GM18858 (cell line): ENCODE measurements around the gene ZNF648.
"Not testable (repeated sequence)": the region's sequence is repeated elsewhere in the genome, so short reads cannot be mapped to it uniquely, and the experiment has no call there.

Experiments used
- ATAC-seq: cut with Tn5 transposase; IDR thresholded peaks from one replicate; pipeline ENCODE4 v1.9.1; 2021; ENCODE audit not compliant: unreplicated experiment

ZNF648 gene

GRCh38 chr1:182061594-182061993 lies at the start of gene ZNF648:
TSS of gene ZNF648 (minus strand) at chr1:182061712. CDS start at chr1:182058010, 3,702 bp downstream.
- no peak for ATAC-seq

GRCh38 chr1:182110635-182111034 lies 49.1 kb upstream of the ZNF648 start:
- ATAC-seq = no peak

GRCh38 chr1:182109771-182110170 lies 48.3 kb upstream of the ZNF648 start:
- ATAC-seq = no peak

GRCh38 chr1:182107209-182107608 lies 45.7 kb upstream of the ZNF648 start:
- no peak for ATAC-seq

GRCh38 chr1:182102043-182102416 lies 40.5 kb upstream of the ZNF648 start:
- ATAC-seq = no peak

- ATAC-seq = no peak
Observed at GRCh38 chr1:182101415-182102042, 40.0 kb upstream of the ZNF648 start.

GRCh38 chr1:182098301-182098700 lies 36.8 kb upstream of the ZNF648 start:
- ATAC-seq = no peak

- no peak for ATAC-seq
Observed at GRCh38 chr1:182095946-182096345, 34.4 kb upstream of the ZNF648 start.

GRCh38 chr1:182094514-182095005 lies 33.0 kb upstream of the ZNF648 start:
- not testable (repeated sequence) for ATAC-seq

- ATAC-seq = no peak
Observed at GRCh38 chr1:182093781-182094180, 32.3 kb upstream of the ZNF648 start.

GRCh38 chr1:182092336-182092735 lies 30.8 kb upstream of the ZNF648 start:
- ATAC-seq = no peak

- ATAC-seq = no peak
Observed at GRCh38 chr1:182091083-182091482, 29.6 kb upstream of the ZNF648 start.

- ATAC-seq = no peak
Observed at GRCh38 chr1:182087719-182088350, 26.3 kb upstream of the ZNF648 start.

- ATAC-seq = no peak
Observed at GRCh38 chr1:182087304-182087703, 25.8 kb upstream of the ZNF648 start.

- ATAC-seq = no peak
Observed at GRCh38 chr1:182086620-182087019, 25.1 kb upstream of the ZNF648 start.

GRCh38 chr1:182086136-182086535 lies 24.6 kb upstream of the ZNF648 start:
- ATAC-seq = no peak

- no peak for ATAC-seq
Observed at GRCh38 chr1:182085726-182086125, 24.2 kb upstream of the ZNF648 start.

- no peak for ATAC-seq
Observed at GRCh38 chr1:182084487-182085316, 23.2 kb upstream of the ZNF648 start.

GRCh38 chr1:182083851-182084486 lies 22.5 kb upstream of the ZNF648 start:
- ATAC-seq = no peak

- ATAC-seq = no peak
Observed at GRCh38 chr1:182080955-182081582, 19.6 kb upstream of the ZNF648 start.

- no peak for ATAC-seq
Observed at GRCh38 chr1:182080040-182080439, 18.5 kb upstream of the ZNF648 start.
